GM19099 (cell line): Measurements from ENCODE around the gene SLC45A2.

Experiments
- POLR2A ChIP-seq: IDR thresholded peaks from 3 replicates; pipeline ENCODE4 v1.6.1; 2011; ENCODE audit warnings: low read depth; ENCODE audit not compliant: insufficient read length; ENCODE audit errors: extremely low read depth

The SLC45A2 gene

GRCh38 chr5:33985447-33985846 is 954 bp upstream of the SLC45A2 start:
- TF ChIP-seq POLR2A, result no peak

DNA sequence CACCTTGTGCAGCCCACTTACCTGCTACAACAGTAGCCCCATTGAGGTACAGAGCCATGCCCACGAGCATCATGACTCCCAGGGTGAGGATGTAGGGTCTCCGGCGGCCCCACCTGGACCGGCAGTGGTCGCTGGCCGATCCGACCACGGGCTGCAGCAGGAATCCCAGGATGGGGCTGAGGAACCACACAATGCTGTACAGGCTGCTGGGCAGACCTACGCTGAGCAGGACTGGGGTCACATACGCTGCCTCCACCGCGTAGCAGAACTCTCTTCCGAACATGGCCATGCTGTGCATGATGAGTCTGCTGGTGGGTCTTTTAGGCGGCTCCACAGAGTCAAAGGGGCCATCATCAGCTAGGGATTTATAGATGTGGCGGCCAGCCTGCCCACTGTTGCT is 315 bp downstream of the SLC45A2 start:
- TF ChIP-seq POLR2A, result no peak

DNA sequence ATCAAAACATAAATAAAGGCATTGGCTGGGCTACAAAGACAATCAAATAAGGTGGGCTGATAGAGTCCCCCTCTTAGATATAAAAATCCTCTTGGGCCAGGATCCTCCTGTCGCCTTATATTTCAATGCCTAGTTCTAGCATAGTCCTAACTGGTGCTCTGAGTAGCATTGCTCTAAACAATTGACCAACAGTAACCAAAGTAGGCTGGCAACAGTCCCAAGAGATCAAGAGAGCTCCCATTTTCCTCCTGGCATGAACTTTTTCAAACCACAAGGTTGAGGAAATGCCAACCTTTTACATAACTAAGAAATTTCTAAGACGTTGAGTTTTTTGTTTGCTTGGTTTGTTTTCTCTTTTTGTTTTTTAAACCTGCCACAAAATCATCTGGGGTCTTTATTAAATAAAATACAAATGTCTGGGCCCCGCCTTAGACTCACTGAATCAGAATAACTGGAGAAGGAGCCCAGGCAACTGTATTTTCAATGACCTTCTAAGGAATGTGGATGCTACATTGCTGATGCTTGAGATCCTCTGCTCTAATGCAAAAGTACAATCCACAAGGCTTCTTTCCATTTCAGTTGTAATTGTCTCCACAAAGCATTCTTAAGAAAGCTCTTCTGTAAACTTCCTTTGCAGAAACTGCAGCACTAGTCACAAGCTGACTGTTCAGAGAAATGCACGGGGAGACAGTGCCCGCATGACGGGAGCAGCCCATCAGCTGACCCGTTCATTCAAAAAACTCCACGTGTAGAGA is 2.9 kb downstream of the SLC45A2 start:
- TF ChIP-seq POLR2A, result no peak

GRCh38 chr5:33980030-33980429 is 4.5 kb downstream of the SLC45A2 start:
- no peak for TF ChIP-seq POLR2A

GRCh38 chr5:33978306-33978705 is 6.2 kb downstream of the SLC45A2 start:
- no peak for TF ChIP-seq POLR2A

DNA sequence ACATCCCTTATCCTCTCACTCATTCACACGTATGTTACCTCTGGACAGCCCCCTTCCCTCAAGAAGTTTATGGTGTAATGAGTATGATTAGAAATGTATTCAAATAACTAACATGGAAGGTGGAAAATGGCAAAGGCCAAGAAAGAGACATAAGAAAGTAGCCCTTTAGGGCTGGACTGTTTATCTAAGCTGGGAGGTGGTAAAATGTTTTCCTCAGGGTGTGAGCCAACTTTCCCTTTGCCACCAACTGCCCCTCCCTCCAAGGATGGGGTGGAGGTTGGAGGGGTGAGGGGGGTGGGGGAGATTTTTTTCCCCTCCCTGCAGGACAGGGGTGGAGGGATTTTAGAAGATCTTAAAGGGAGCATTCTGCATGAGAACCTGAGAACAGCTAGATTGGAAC is 8.2 kb downstream of the SLC45A2 start:
- TF ChIP-seq POLR2A, result no peak

DNA sequence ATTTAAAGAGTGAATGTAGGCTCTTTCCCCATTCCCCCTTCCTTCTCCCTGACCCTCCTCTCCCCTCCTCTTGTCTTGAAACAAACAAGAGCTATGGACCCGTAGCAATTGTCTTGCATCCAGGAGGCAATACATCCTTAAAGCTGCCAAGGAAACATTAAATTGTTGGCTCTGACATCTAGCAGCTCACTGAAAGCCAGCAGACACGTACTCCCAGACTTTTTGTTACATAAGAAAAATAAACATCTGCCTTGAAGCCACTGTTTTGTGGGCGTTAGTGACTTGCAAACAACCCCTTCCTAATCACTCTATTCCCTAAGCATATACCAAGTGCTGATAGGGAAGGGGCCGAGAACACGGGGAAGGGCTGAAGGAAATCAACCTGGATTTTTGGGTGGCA is 8.6 kb downstream of the SLC45A2 start:
- TF ChIP-seq POLR2A, result no peak

- no peak for TF ChIP-seq POLR2A
These were observed 11.2 kb downstream of the SLC45A2 start for GRCh38 chr5:33973271-33973670.

GRCh38 chr5:33969572-33970452 is 14.7 kb downstream of the SLC45A2 start:
- TF ChIP-seq POLR2A, result no peak

GRCh38 chr5:33968211-33969005 is 16.1 kb downstream of the SLC45A2 start:
- no peak for TF ChIP-seq POLR2A

DNA sequence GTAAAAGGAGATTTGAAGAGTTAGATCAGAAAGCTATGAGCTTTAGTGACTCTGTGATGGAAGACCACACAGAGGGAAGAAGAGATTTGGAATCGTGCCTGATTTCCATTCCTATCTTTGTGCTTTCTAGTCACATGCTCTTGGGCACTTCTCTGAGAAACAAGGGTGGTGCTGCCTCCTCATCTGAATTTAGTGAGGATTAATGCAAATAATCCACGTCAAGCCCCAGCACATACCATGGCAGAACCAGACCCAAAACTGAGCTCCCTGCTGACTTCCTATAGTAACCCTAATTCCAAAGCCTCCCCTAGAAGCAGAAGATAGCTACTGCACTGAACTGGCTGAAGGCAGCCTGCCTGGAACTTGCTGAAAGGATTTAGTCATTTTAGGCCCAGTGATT is 17.7 kb downstream of the SLC45A2 start:
- TF ChIP-seq POLR2A, result no peak

GRCh38 chr5:33964132-33964700 is 20.3 kb downstream of the SLC45A2 start:
- no peak for TF ChIP-seq POLR2A

- TF ChIP-seq POLR2A, result no peak
These were observed 26.3 kb downstream of the SLC45A2 start for GRCh38 chr5:33958176-33958575.

- TF ChIP-seq POLR2A, result no peak
These were observed 26.8 kb downstream of the SLC45A2 start for GRCh38 chr5:33957577-33958150.
